ENCODE results near the gene SLC7A8. TPM values are rescaled to one million over a fixed set of nuclear protein-coding genes. Genes with fewer than 3 reads are reported as not detected.

SLC7A8 gene
- total RNA-seq, 1 donor from 2014 or later, result 4.7 TPM

- Histone ChIP-seq H3K36me3 (ENCODE audit: control insufficient read depth in 3 of 3, insufficient read depth in 3 of 3, low read length in 3 of 3) (peaks cover 37 to 50% (median 38%) of the 10 kb centered on the region in 3 donors), H3K9me3 (ENCODE audit: control insufficient read depth in 3 of 3, low read length in 3 of 3) (no peaks in the 10 kb centered on the region), H3K9ac (ENCODE audit: low read depth in 1 of 3, low read length in 3 of 3) (peak overlapping the region in 1 of 3 donors; percentile 60), H3K27ac (ENCODE audit: low read depth, low read length) (no peak overlapping the region), H3K4me1 (ENCODE audit: control insufficient read depth in 3 of 3, insufficient read depth in 3 of 3, low read length in 3 of 3) (peaks cover 30 to 36% (median 31%) of the 10 kb centered on the region in 3 donors), H3K27me3 (ENCODE audit: control insufficient read depth in 3 of 3, insufficient read depth in 3 of 3, low read length in 3 of 3) (no peaks in the 10 kb centered on the region), H3K4me3 (ENCODE audit: low read length in 3 of 3) (no peak overlapping the region)
Measured at GRCh38 chr14:23126548-23127278, 56.7 kb downstream of the SLC7A8 start.

DNA sequence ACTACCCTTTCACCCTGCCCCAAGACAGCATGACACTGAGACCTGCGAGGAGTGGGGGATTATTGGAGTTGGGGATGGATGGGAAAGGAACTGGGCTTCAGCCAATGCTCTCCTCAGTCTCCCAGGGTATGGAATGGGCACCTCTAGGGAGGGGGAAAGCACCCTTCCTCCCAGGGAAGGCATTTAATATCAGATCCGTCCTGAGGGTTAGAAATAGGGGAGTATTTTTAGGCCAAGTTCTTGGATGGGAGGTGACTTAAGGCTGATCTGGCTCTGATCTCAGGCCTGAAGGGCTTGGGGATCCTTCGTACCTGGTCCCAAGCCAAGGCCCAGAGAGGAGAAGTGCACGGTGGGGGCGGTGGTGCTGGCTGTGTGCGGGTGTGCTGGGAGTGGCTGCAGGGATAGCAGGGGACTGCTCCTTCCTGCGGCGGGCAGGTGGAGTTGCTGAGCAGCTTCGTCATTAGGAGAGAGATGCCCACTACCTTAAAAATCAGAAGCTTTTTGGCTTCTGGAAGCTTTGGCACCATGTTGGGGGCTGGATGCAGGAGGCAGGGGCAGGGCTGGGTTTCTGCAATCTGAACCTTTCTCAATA, 57.4 kb downstream of the SLC7A8 start:
- H3K4me3 ChIP-seq (ENCODE audit: low read length in 3 of 3), result no peak overlapping the region
- H3K4me1 ChIP-seq (ENCODE audit: control insufficient read depth in 3 of 3, insufficient read depth in 3 of 3, low read length in 3 of 3), result peaks cover 34 to 43% (median 37%) of the 10 kb centered on the region in 3 donors
- no peak overlapping the region for H3K27ac ChIP-seq (ENCODE audit: low read depth, low read length)
- H3K9me3 ChIP-seq (ENCODE audit: control insufficient read depth in 3 of 3, low read length in 3 of 3), result no peaks in the 10 kb centered on the region
- peaks cover 32 to 44% (median 33%) of the 10 kb centered on the region in 3 donors for H3K36me3 ChIP-seq (ENCODE audit: control insufficient read depth in 3 of 3, insufficient read depth in 3 of 3, low read length in 3 of 3)
- H3K9ac ChIP-seq (ENCODE audit: low read depth in 1 of 3, low read length in 3 of 3), result peak overlapping the region; percentile 19 to 60 (median 21)
- H3K27me3 ChIP-seq (ENCODE audit: control insufficient read depth in 3 of 3, insufficient read depth in 3 of 3, low read length in 3 of 3), result no peaks in the 10 kb centered on the region

DNA sequence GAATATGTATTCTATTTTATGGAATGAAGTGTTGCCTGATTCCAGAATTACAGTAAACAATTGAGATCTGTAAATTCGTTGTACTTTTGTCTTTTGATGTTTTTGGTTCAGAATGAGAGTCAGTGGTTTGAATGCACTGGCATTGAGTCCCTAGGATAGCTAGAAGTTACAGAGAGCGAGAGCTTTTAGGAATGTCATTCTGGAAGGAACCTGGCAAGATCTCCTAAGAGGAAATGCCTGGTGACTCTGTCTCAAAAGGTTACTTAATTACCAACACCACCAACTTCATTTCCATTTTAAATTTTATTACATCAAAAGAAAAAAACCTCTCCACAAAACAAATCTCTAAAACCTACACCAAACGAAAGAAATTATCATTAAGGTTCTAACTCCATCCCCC, 58.4 kb downstream of the SLC7A8 start:
- H3K27ac ChIP-seq (ENCODE audit: low read depth, low read length), result no peak overlapping the region
- H3K36me3 ChIP-seq (ENCODE audit: control insufficient read depth in 3 of 3, insufficient read depth in 3 of 3, low read length in 3 of 3), result peaks cover 29 to 33% (median 29%) of the 10 kb centered on the region in 3 donors
- H3K9me3 ChIP-seq (ENCODE audit: control insufficient read depth in 3 of 3, low read length in 3 of 3), result no peaks in the 10 kb centered on the region
- H3K9ac ChIP-seq (ENCODE audit: low read depth in 1 of 3, low read length in 3 of 3), result no peak overlapping the region
- no peaks in the 10 kb centered on the region for H3K27me3 ChIP-seq (ENCODE audit: control insufficient read depth in 3 of 3, insufficient read depth in 3 of 3, low read length in 3 of 3)
- H3K4me3 ChIP-seq (ENCODE audit: low read length in 3 of 3), result no peak overlapping the region
- peaks cover 34 to 45% (median 37%) of the 10 kb centered on the region in 3 donors for H3K4me1 ChIP-seq (ENCODE audit: control insufficient read depth in 3 of 3, insufficient read depth in 3 of 3, low read length in 3 of 3)

DNA sequence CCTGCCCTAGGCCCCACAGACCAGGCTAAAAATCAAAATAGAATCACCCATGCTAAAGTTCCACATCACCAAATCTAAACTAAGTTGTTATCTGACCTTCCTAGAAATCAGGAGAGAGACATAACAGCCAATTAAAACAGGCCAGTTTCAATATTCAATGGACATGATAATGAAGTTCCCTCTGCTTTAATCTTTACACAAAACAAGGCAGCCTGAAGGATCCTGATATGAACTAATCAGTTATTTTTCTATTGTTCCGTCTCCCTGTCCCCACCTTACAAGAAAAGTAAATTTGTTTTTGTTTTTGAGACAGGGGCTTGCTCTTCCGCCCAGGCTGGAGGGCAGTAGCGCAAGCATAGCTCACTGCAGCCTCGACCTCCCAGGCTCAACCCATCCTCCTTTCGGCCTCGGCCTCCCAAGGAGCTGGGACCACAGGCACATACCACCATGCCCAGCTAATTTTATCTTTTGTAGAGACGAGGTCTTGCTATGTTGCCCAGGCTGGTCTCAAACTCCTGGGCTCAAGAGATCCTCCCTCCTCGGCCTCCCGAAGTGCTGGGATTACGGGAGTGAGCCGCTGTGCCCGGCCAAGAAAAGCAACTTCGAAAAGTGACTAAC, 59.0 kb downstream of the SLC7A8 start:
- H3K9ac ChIP-seq (ENCODE audit: low read depth in 1 of 3, low read length in 3 of 3), result no peak overlapping the region
- H3K4me1 ChIP-seq (ENCODE audit: control insufficient read depth in 3 of 3, insufficient read depth in 3 of 3, low read length in 3 of 3), result peaks cover 34 to 50% (median 37%) of the 10 kb centered on the region in 3 donors
- no peak overlapping the region for H3K27ac ChIP-seq (ENCODE audit: low read depth, low read length)
- no peaks in the 10 kb centered on the region for H3K9me3 ChIP-seq (ENCODE audit: control insufficient read depth in 3 of 3, low read length in 3 of 3)
- H3K4me3 ChIP-seq (ENCODE audit: low read length in 3 of 3), result no peak overlapping the region
- H3K36me3 ChIP-seq (ENCODE audit: control insufficient read depth in 3 of 3, insufficient read depth in 3 of 3, low read length in 3 of 3), result peaks cover 25 to 28% (median 26%) of the 10 kb centered on the region in 3 donors
- no peaks in the 10 kb centered on the region for H3K27me3 ChIP-seq (ENCODE audit: control insufficient read depth in 3 of 3, insufficient read depth in 3 of 3, low read length in 3 of 3)

GRCh38 chr14:23123419-23123818, 60.0 kb downstream of the SLC7A8 start:
- Histone ChIP-seq H3K27ac (ENCODE audit: low read depth, low read length) (no peak overlapping the region), H3K9ac (ENCODE audit: low read depth in 1 of 3, low read length in 3 of 3) (no peak overlapping the region), H3K36me3 (ENCODE audit: control insufficient read depth in 3 of 3, insufficient read depth in 3 of 3, low read length in 3 of 3) (peaks cover 17 to 18% (median 18%) of the 10 kb centered on the region in 3 donors), H3K9me3 (ENCODE audit: control insufficient read depth in 3 of 3, low read length in 3 of 3) (no peaks in the 10 kb centered on the region), H3K27me3 (ENCODE audit: control insufficient read depth in 3 of 3, insufficient read depth in 3 of 3, low read length in 3 of 3) (no peaks in the 10 kb centered on the region), H3K4me3 (ENCODE audit: low read length in 3 of 3) (no peak overlapping the region), H3K4me1 (ENCODE audit: control insufficient read depth in 3 of 3, insufficient read depth in 3 of 3, low read length in 3 of 3) (peaks cover 34 to 53% (median 37%) of the 10 kb centered on the region in 3 donors)

- Histone ChIP-seq H3K27me3 (ENCODE audit: control insufficient read depth in 3 of 3, insufficient read depth in 3 of 3, low read length in 3 of 3) (no peaks in the 10 kb centered on the region), H3K4me3 (ENCODE audit: low read length in 3 of 3) (no peak overlapping the region), H3K27ac (ENCODE audit: low read depth, low read length) (no peak overlapping the region), H3K9ac (ENCODE audit: low read depth in 1 of 3, low read length in 3 of 3) (no peak overlapping the region), H3K36me3 (ENCODE audit: control insufficient read depth in 3 of 3, insufficient read depth in 3 of 3, low read length in 3 of 3) (peaks cover 5 to 6% (median 5%) of the 10 kb centered on the region in 3 donors), H3K9me3 (ENCODE audit: control insufficient read depth in 3 of 3, low read length in 3 of 3) (no peaks in the 10 kb centered on the region), H3K4me1 (ENCODE audit: control insufficient read depth in 3 of 3, insufficient read depth in 3 of 3, low read length in 3 of 3) (peaks cover 31 to 51% (median 37%) of the 10 kb centered on the region in 3 donors)
Measured at GRCh38 chr14:23122086-23122485, 61.4 kb downstream of the SLC7A8 start.

DNA sequence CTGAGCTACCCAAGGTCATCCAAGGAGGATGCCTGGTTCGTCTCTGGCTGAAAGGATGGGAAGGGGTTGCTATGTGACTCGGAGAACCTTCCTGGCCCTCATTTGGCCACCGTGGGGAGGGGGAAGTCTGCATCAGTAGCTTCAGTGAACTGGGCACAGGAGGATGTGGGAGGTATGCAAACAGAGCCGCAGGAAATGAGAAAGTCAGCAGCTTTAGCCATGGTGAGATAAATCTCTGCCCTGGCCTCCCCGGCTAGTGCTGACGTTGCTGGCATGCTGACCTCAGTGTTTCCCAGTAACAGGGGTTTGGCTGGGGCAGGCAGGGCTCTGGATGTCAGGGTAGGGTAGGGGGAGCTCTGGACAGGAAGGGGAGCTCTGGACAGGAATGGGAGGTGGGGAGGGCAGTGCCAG, 62.1 kb downstream of the SLC7A8 start:
- Histone ChIP-seq H3K9ac (ENCODE audit: low read depth in 1 of 3, low read length in 3 of 3) (peak overlapping the region in 1 of 3 donors; percentile 50), H3K4me1 (ENCODE audit: control insufficient read depth in 3 of 3, insufficient read depth in 3 of 3, low read length in 3 of 3) (peaks cover 24 to 44% (median 31%) of the 10 kb centered on the region in 3 donors), H3K9me3 (ENCODE audit: control insufficient read depth in 3 of 3, low read length in 3 of 3) (no peaks in the 10 kb centered on the region), H3K36me3 (ENCODE audit: control insufficient read depth in 3 of 3, insufficient read depth in 3 of 3, low read length in 3 of 3) (no peaks in the 10 kb centered on the region), H3K4me3 (ENCODE audit: low read length in 3 of 3) (peak overlapping the region in 1 of 3 donors; percentile 6), H3K27ac (ENCODE audit: low read depth, low read length) (no peak overlapping the region), H3K27me3 (ENCODE audit: control insufficient read depth in 3 of 3, insufficient read depth in 3 of 3, low read length in 3 of 3) (no peaks in the 10 kb centered on the region)

GRCh38 chr14:23120541-23121251, 62.8 kb downstream of the SLC7A8 start:
- H3K4me1 ChIP-seq (ENCODE audit: control insufficient read depth in 3 of 3, insufficient read depth in 3 of 3, low read length in 3 of 3), result peaks cover 19 to 38% (median 25%) of the 10 kb centered on the region in 3 donors
- no peaks in the 10 kb centered on the region for H3K9me3 ChIP-seq (ENCODE audit: control insufficient read depth in 3 of 3, low read length in 3 of 3)
- no peaks in the 10 kb centered on the region for H3K27me3 ChIP-seq (ENCODE audit: control insufficient read depth in 3 of 3, insufficient read depth in 3 of 3, low read length in 3 of 3)
- H3K27ac ChIP-seq (ENCODE audit: low read depth, low read length), result no peak overlapping the region
- H3K4me3 ChIP-seq (ENCODE audit: low read length in 3 of 3), result no peak overlapping the region
- H3K9ac ChIP-seq (ENCODE audit: low read depth in 1 of 3, low read length in 3 of 3), result peak overlapping the region in 1 of 3 donors; percentile 50
- H3K36me3 ChIP-seq (ENCODE audit: control insufficient read depth in 3 of 3, insufficient read depth in 3 of 3, low read length in 3 of 3), result no peaks in the 10 kb centered on the region

DNA sequence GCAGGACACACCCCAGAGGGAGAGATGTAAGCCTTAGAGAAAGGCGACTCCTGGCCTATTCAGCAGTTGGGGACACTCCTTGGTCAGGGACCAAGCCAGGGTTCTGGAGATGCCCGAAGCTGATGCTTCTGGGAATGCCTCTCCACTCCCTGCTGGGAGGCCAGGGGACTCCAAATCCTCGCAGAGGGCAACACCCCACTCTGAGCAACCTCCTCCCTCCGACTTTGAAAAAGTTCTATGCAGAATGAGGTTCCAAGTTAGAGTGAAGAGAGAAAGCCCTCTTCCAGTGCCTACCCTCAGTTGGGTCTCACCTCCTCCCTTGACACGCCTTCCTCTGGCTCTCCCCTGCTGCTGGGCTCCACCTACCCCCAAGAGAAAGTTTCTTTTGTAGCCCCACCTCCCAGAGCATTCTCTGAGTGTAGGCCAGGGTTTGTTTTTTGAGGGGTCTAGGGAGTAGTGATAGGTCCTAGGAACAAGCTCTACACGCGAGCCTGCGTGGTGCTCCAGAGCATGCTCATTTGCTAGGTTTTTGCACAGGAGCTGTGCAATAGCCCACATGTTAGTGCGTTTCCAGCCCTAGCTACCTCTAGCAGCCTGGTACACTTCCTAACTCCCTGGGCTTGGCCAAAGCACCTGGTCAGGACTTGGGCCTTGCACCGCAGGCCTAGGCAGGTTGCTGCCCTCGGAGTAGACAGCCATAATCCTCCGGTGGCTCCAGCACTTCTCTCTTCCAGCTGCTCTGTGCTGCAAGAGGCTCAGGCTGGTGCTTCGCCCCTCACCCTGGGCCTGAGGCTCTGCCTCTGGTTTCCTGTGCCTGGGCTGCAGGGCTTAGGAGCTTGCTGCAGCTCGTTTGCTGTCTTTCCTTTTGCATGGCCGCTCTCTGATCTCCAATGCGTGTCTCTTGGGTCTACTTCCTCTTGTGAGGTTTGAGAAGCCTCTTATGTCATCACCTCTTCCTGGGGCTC, 63.8 kb downstream of the SLC7A8 start:
- no peaks in the 10 kb centered on the region for H3K9me3 ChIP-seq (ENCODE audit: control insufficient read depth in 3 of 3, low read length in 3 of 3)
- no peaks in the 10 kb centered on the region for H3K27me3 ChIP-seq (ENCODE audit: control insufficient read depth in 3 of 3, insufficient read depth in 3 of 3, low read length in 3 of 3)
- no peak overlapping the region for H3K27ac ChIP-seq (ENCODE audit: low read depth, low read length)
- H3K36me3 ChIP-seq (ENCODE audit: control insufficient read depth in 3 of 3, insufficient read depth in 3 of 3, low read length in 3 of 3), result no peaks in the 10 kb centered on the region
- H3K9ac ChIP-seq (ENCODE audit: low read depth in 1 of 3, low read length in 3 of 3), result no peak overlapping the region
- H3K4me3 ChIP-seq (ENCODE audit: low read length in 3 of 3), result no peak overlapping the region
- H3K4me1 ChIP-seq (ENCODE audit: control insufficient read depth in 3 of 3, insufficient read depth in 3 of 3, low read length in 3 of 3), result peaks cover 15 to 43% (median 23%) of the 10 kb centered on the region in 3 donors

Measured in skeletal muscle tissue (tissue), 4 donors.